T47D (cell line): ENCODE results near the gene TNPO3.
"Not testable (repeated sequence)": the region's sequence is repeated elsewhere in the genome, so short reads cannot be mapped to it uniquely, and the experiment has no call there.

Experiments used
- DNase-seq, 2 experiments: peaks; one replicate each; pipeline versions ENCODE4 v3.0.0 to v3.0.0-alpha.2; 2011 to 2012; ENCODE audit warnings: low read depth in 1 of 2, low spot score in 1 of 2
- JUND ChIP-seq: IDR thresholded peaks from 2 replicates; pipeline ENCODE4 v1.6.1; 2012; ENCODE audit warnings: low read depth
- in situ Hi-C: cut with HindIII; loops from 2 replicates; pipeline ENCODE4 v1.10.0; 2016; ENCODE audit warnings: low sequenced_read_pairs, low pct_unique_long_range_greater_than_20kb

The TNPO3 gene

DNA sequence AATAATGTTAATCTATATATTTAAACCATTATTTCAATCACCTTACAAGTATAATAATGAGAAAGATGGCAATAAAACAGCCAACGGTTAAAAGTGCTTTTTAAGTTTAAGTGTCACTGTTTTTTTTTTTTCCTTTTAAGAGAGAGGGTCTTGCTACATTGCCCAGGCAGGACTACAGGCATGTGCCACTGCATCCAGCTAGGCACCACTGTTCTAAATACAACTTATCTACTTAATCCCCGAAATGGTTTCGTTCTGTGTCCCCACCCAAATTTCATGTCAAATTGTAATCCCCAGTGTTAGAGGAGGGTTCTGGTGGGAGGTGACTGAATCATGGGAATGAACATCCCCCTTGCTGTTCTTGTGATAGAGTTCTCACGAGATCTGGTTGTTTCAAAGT lies 49.7 kb downstream of the TNPO3 start:
- in situ Hi-C loops: no loop called here
- no peak for TF ChIP-seq JUND
- no peak for DNase-seq

DNA sequence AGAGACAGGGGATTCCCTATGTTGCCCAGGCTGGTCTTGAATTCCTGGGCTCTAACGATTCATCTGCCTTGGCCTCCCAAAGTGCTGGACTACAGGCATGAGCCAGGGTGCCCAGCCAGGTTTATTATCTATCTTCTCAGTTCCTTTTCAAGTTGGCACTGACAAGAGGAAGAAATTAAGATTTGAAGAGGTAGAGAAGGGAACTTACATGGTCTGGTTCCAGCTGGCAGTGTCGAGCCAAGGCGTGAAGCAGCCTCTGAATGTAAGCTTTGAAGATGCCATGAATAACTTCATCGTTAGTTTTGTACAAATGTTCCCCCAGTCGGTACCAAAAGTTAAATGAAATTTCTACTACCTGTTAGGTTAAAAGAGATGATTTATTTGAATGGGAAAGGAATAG lies 57.7 kb downstream of the TNPO3 start:
- no peak for TF ChIP-seq JUND
- in situ Hi-C loops: no loop called here
- DNase-seq: no peak

DNA sequence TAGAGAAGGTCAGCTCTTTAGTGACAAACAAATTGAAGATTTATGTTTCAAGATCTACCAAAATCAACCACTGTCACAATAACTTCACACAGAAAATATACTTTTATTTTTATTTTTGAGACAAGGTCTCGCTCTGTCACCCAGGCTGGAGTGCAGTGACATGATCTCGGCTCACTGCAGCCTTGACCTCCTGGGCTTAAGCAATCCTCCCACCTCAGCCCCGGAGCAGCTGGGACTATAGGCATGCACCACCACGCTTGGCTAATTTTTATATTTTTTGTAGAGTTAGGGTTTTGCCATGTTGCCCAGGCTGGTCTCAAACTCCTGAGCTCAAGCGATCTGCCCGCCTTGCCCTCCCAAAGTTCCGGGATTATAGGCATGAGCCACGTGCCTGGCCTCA lies 60.4 kb downstream of the TNPO3 start:
- DNase-seq, in situ Hi-C loops: not testable (repeated sequence)

DNA sequence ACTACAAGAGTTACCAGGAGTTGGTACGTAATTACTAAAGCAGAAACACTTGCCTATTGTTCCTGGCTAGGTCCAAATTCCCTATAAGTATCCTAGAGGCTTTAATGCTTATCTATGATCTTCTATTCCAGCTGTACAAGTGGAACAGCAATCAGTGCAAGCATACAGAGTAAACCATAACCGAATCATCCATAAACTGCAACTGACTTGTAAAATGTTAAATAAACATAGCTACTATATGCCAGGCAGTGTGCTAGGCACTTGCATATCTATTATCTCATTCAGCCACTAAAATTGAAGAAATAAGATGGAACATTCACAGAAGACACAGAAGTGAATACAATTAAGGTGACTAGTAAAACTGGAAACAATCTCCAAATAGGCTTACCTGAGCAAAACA lies 61.5 kb downstream of the TNPO3 start:
- in situ Hi-C loops: no loop called here
- no peak for TF ChIP-seq JUND
- peak in 1 of 2 experiments; percentile 0 for DNase-seq

DNA sequence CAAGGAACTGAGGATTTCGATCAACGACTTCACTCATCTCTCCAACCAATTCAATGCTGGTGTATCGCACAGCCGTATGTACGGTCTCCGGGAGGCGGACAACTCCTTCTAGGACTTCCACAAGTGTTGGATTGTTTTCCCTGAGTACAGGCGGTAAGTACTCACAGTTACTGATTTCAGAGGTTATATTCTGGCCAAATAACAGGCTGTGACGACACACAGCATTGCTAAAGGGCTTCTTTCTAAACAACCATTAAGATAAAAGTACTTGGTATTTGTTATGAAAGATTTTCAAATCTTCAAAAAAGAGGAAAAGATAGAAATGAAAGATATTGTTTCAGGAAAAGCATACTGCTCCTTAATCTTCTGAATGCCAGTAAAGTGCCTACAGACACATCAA lies 65.0 kb downstream of the TNPO3 start:
- no peak for TF ChIP-seq JUND
- DNase-seq: no peak
- in situ Hi-C loops: no loop called here

DNA sequence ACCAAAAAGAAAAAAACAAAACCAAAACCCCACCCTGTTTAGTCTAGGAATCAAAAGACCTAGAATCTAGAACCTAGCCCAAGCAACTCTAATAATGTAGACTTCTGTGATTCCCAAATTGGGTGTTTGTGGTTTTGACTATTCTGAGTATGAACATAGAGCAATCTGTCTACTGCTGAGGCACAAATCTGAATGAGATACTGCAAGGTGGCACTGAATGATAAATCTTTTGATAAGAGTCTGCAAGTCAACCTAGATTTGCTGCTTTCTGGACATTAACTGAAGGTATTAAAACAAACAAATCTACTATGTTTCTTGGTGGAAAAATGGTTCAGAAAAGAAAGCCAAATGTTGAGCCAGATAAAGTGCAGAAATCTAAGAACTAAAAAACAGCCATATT lies 66.5 kb downstream of the TNPO3 start:
- DNase-seq: no peak
- TF ChIP-seq JUND: no peak
- in situ Hi-C loops: no loop called here

DNA sequence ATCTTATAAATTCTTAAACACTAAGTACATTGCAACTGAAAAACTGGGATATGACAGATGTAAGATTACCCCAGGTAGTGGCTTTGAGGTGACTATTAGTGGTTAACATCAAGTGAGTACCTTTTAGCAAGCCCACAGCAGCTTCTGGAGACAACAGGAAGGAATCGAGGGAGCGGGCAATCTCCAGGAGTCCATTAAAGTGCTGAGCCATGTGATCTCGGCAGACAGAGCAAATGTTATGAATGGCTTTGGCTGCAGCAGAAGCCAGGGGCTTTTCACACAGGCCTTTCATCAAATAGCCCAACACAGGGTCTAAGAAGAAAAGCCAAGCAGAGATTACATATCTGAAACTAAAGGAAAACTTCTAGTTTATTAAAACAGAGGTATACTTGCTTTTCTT lies 68.3 kb downstream of the TNPO3 start:
- in situ Hi-C loops: no loop called here
- DNase-seq: no peak
- no peak for TF ChIP-seq JUND

DNA sequence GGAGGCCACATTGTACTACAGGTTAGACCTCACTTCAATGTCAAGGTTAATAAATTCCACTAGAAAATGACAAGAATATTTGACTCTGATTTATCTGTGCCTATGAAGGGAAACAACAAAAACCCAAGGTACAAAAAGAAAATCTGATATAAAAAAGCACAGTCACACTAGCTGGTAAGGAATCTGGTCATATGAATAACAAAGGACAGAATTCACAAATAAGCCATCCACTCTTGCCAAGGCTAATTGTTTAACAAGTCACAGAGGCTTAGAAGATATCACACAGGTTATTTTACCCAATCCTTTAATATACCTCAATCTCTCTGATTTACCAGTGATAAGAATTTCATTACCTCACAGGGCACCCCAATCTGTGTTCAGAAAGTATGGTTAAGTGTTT lies 69.3 kb downstream of the TNPO3 start:
- in situ Hi-C loops: no loop called here
- no peak for DNase-seq
- TF ChIP-seq JUND: no peak

DNA sequence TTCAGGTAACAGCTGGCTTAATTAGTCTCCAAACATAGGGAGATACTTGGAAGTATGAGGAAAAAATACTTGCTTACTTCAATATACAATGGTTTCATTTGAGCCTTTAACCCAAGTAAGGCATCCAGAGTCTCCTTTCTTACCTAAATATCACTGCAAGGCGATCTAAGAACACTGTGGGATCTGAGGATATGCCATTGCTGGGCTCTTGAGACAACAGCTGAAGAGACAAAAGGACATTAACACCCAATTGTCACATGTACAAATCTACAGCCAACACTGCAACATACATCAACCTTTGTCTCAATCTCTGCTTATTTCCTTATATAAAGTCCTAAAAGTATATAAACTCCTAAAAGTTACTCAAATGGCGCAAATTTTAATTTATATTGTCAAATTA lies 72.8 kb downstream of the TNPO3 start:
- no peak for DNase-seq
- no peak for TF ChIP-seq JUND
- in situ Hi-C loops: no loop called here

DNA sequence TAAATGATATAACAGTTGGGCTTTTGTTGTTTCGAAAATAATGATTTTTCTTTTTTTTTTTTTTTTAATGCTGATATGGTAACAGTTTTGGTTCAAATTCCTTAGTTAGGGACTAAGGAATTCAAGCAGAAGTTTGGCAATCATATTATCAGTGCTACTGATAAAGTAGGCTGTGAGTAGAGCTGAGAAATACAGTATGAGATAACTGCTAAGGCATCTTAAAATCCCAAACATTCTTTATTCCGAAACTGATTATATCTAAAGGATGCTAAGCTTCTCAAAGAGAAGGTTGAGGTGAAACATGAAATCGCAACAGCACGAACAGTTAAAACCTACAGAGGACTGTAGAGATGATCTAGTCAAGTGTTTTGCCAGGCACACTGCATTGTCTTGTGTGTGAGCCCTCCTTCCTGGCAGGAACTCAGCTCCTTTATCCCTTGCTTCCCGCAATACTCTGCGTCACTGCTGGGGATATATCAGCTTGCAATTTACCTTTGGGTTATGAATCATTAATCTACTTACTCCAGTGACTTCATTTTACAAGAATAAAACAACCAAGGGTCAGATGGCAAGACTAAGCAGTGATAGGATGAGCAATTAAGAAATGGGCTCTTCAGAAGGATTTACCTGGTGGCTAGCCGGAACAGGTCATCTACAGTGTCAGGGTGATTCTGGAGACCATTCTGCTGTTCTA lies 80.5 kb downstream of the TNPO3 start:
- DNase-seq: no peak
- in situ Hi-C loops: no loop called here
- no peak for TF ChIP-seq JUND

DNA sequence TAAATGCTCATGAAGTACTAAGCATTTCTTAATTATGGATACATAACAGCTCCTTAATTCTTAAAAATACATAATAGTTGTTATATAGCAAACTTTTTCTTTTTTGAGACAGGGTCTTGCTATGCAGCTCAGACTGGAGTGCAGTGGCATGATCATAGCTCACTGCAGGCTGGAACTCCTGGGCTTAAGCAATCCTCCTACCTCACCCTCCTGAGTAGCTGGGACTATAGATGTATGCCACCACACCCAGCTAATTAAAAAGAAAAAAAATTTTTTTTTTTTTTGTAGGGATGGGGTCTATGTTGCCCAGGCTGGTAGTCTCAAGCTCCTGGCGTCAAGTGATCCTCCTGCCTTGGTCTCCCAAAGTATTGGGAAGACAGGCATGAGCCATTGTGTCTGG lies 86.3 kb downstream of the TNPO3 start:
- in situ Hi-C loops: no loop called here

DNA sequence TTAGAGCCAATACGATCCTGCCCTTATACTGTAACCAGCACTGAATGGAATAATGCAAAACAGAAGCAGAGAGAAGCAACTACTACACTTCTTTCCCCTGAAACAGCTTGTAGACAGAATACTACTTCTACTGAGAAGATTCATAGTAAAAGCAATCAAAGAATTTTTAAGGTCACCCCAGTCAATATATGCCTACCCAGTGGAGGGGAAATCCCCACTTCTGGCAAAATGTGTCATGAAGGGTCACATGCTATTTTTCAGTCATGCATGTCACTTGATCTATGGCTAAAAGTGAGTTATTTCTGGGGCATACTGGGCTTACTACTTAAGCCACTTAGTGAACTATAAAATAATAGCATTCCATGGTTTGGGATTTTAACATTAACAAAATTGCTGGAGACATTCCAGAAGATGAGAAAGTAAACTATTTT lies 91.6 kb downstream of the TNPO3 start:
- TF ChIP-seq JUND: no peak
- in situ Hi-C loops: no loop called here
- no peak for DNase-seq

More for the DNA sequence above, 86.3 kb downstream of the TNPO3 start:
- TF ChIP-seq JUND: no peak
- DNase-seq: no peak

DNA sequence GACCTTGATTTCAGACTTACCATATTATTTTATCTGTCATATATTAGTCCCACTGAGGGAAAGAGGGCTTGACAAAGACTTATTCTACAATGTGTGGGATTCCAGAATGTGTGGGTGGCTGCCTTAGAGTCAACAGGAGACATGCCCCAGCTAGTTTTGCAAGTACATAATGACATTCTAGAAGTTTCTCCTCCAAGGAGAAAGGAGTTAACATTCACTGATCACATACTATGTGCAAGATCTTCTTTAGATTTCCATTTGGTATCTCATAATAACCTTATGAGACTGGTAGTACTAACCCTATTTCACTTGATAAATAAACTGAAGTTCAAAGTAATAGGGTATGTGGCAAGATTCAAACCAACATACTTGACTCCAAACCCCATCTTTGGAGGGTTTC lies 92.0 kb downstream of the TNPO3 start:
- DNase-seq: no peak
- no peak for TF ChIP-seq JUND
- in situ Hi-C loops: no loop called here

DNA sequence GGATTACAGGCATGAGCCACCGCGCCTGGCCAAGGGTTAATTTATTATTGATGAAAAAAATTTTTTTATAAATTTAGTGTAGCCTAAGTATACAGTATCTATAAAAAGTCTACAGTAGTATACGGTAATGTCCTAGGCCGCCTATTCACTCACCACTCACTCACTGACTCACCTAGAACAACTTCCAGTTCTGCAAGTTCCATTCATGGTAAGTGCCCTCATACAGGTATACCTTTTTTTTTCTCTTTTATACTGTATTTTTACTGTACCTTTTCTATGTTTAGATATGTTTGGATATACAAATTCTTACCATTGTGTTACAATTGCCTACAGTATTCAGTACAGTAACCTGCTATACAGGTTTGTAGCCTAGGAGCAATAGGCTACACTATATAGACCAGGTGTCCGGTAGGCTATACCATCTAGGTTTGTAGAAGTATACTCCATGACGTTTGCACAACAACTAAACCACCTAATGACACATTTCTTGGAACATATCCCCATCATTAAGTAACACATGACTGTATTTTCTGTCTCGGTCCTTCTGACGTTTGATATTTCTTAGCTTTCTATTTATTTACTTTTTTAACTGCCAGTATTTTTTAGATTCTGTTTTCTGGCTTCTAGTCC lies 93.8 kb downstream of the TNPO3 start:
- DNase-seq: peak in 1 of 2 experiments; percentile 14
- in situ Hi-C loops: no loop called here
- no peak for TF ChIP-seq JUND
